ENCODE results near the gene SASH1.

DNA sequence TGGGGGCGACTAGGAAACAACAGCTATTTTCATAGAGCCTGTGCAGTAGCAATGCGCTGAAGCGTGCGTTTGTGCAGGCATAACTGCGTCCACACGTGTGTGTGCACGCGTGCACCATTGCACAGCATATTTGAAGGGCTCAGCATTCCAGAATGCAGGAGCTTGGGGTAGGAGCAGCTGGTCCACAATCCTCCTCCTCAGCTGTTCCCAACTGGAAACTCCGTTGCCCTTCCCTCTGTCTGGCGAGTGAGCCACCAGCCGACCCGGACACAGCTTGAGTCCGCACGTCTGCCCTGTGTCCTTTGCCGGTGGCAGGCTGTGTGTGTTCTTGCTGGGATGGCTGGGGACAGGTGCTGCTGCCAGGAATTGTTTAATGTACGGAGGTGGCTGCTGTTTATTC, 110.2 kb downstream of the SASH1 start:
- TF ChIP-seq, protein P1, sequence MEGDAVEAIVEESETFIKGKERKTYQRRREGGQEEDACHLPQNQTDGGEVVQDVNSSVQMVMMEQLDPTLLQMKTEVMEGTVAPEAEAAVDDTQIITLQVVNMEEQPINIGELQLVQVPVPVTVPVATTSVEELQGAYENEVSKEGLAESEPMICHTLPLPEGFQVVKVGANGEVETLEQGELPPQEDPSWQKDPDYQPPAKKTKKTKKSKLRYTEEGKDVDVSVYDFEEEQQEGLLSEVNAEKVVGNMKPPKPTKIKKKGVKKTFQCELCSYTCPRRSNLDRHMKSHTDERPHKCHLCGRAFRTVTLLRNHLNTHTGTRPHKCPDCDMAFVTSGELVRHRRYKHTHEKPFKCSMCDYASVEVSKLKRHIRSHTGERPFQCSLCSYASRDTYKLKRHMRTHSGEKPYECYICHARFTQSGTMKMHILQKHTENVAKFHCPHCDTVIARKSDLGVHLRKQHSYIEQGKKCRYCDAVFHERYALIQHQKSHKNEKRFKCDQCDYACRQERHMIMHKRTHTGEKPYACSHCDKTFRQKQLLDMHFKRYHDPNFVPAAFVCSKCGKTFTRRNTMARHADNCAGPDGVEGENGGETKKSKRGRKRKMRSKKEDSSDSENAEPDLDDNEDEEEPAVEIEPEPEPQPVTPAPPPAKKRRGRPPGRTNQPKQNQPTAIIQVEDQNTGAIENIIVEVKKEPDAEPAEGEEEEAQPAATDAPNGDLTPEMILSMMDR (IDR thresholded peaks at IDR 0.05; ENCODE audit: insufficient read depth, low read depth, low read length), result no peak
- no peak for TF ChIP-seq EZH2 (IDR thresholded peaks at IDR 0.05; ENCODE audit: insufficient read depth, low read length)

Data from astrocyte (in vitro differentiated cells and primary cell).